ENCODE measurements around the gene IMMP2L. TPM values are rescaled to one million over a fixed set of nuclear protein-coding genes. Genes with fewer than 3 reads are reported as not detected.

The IMMP2L gene
- total RNA-seq, 1 experiment from 2014 or later, result 8.6 TPM

- Histone ChIP-seq H2AFZ (ENCODE audit: low read length) (no peak overlapping the region), H3K79me2 (ENCODE audit: low read length) (no peaks in the 10 kb centered on the region), H3K4me2 (ENCODE audit: low read length) (no peak overlapping the region), H3F3A (ENCODE audit: low read length, unreplicated experiment) (no peaks in the 10 kb centered on the region), H3K27ac (ENCODE audit: low read length) (no peak overlapping the region), H3K27me3 (ENCODE audit: low read length) (no peaks in the 10 kb centered on the region), H3K36me3 (ENCODE audit: low read depth, low read length) (no peaks in the 10 kb centered on the region), H3K9me2 (replicated peaks; ENCODE audit: low read length) (no peaks in the 10 kb centered on the region), H3K4me3 (ENCODE audit: low read length) (no peak overlapping the region), H4K20me1 (ENCODE audit: low read length) (no peaks in the 10 kb centered on the region), H3K9me3 (ENCODE audit: low read length) (no peaks in the 10 kb centered on the region), H3K4me1 (ENCODE audit: insufficient read depth, low read length) (no peaks in the 10 kb centered on the region), H3K9ac (ENCODE audit: low read length) (no peak overlapping the region)
- POLR2A ChIA-PET (ENCODE audit: unreplicated experiment), result no interaction called here
- ATAC-seq (no peak), DNase-seq (no peak)
- no TSS peak for BruUV-seq (replicated peaks)
- TF ChIP-seq EZH2phosphoT487 (IDR thresholded peaks at IDR 0.05; ENCODE audit: borderline replicate concordance, low read length), result no peak
- intact Hi-C loops (cut with micrococcal nuclease), result no loop called here
- CTCF ChIA-PET, result no interaction called here
These were observed 686.9 kb downstream of the IMMP2L start for GRCh38 chr7:110875346-110875745.

GRCh38 chr7:110871856-110872255 lies 690.4 kb downstream of the IMMP2L start:
- H3K27ac ChIP-seq (ENCODE audit: low read length), result no peak overlapping the region
- no peaks in the 10 kb centered on the region for H3K9me3 ChIP-seq (ENCODE audit: low read length)
- POLR2A ChIA-PET (ENCODE audit: unreplicated experiment), result no interaction called here
- no peaks in the 10 kb centered on the region for H3K79me2 ChIP-seq (ENCODE audit: low read length)
- no peak overlapping the region for H3K9ac ChIP-seq (ENCODE audit: low read length)
- H2AFZ ChIP-seq (ENCODE audit: low read length), result no peak overlapping the region
- H3K9me2 ChIP-seq (replicated peaks; ENCODE audit: low read length), result no peaks in the 10 kb centered on the region
- BruUV-seq (replicated peaks), result no TSS peak
- no peaks in the 10 kb centered on the region for H3K4me1 ChIP-seq (ENCODE audit: insufficient read depth, low read length)
- H4K20me1 ChIP-seq (ENCODE audit: low read length), result no peaks in the 10 kb centered on the region
- H3F3A ChIP-seq (ENCODE audit: low read length, unreplicated experiment), result no peaks in the 10 kb centered on the region
- H3K4me2 ChIP-seq (ENCODE audit: low read length), result no peak overlapping the region
- CTCF ChIA-PET, result no interaction called here
- no peak overlapping the region for H3K4me3 ChIP-seq (ENCODE audit: low read length)
- intact Hi-C loops (cut with micrococcal nuclease), result no loop called here
- ATAC-seq (no peak), DNase-seq (no peak)
- H3K27me3 ChIP-seq (ENCODE audit: low read length), result no peaks in the 10 kb centered on the region
- no peaks in the 10 kb centered on the region for H3K36me3 ChIP-seq (ENCODE audit: low read depth, low read length)
- TF ChIP-seq CTCF (conservative IDR thresholded peaks at IDR 0.05; ENCODE audit: low read depth, low read length), result no peak
- TF ChIP-seq EZH2 (IDR thresholded peaks at IDR 0.05; ENCODE audit: low read length, unreplicated experiment), result no peak

GRCh38 chr7:110870926-110871325 lies 691.4 kb downstream of the IMMP2L start:
- ChIA-PET POLR2A (ENCODE audit: unreplicated experiment) (no interaction called here), CTCF (no interaction called here)
- Histone ChIP-seq H3K36me3 (ENCODE audit: low read depth, low read length) (no peaks in the 10 kb centered on the region), H3K9me3 (ENCODE audit: low read length) (no peaks in the 10 kb centered on the region), H3K4me3 (ENCODE audit: low read length) (no peak overlapping the region), H3K27me3 (ENCODE audit: low read length) (no peaks in the 10 kb centered on the region), H3F3A (ENCODE audit: low read length, unreplicated experiment) (no peaks in the 10 kb centered on the region), H2AFZ (ENCODE audit: low read length) (no peak overlapping the region), H3K79me2 (ENCODE audit: low read length) (no peaks in the 10 kb centered on the region), H3K4me2 (ENCODE audit: low read length) (no peak overlapping the region), H4K20me1 (ENCODE audit: low read length) (no peaks in the 10 kb centered on the region), H3K27ac (ENCODE audit: low read length) (no peak overlapping the region), H3K4me1 (ENCODE audit: insufficient read depth, low read length) (no peaks in the 10 kb centered on the region), H3K9ac (ENCODE audit: low read length) (no peak overlapping the region), H3K9me2 (replicated peaks; ENCODE audit: low read length) (no peaks in the 10 kb centered on the region)
- DNase-seq, result no peak
- intact Hi-C loops (cut with micrococcal nuclease), result no loop called here
- no TSS peak for BruUV-seq (replicated peaks)
- no peak for ATAC-seq
- TF ChIP-seq EZH2phosphoT487 (IDR thresholded peaks at IDR 0.05; ENCODE audit: borderline replicate concordance, low read length) (no peak), EZH2 (IDR thresholded peaks at IDR 0.05; ENCODE audit: low read length, unreplicated experiment) (no peak), CTCF (conservative IDR thresholded peaks at IDR 0.05; ENCODE audit: low read depth, low read length) (no peak)
